H9 (cell line): ENCODE results near the gene RNF227. TPM values are rescaled to one million over a fixed set of nuclear protein-coding genes. Genes with fewer than 3 reads are reported as not detected.

ENCODE experiments used
- DNase-seq: peaks from one replicate; pipeline ENCODE4 v3.0.0-alpha.2; 2017
- H2AFZ ChIP-seq: one replicate; pipeline ENCODE4 v1.6.1; 2013; ENCODE audit warnings: mild to moderate bottlenecking, low read length, control low read depth, moderate library complexity
- H2AK5ac ChIP-seq: 2 replicates; pipeline ENCODE4 v1.6.1; 2013; ENCODE audit warnings: low read length, control low read depth, mixed read lengths; ENCODE audit not compliant: insufficient read length
- H2BK120ac ChIP-seq: one replicate; pipeline ENCODE4 v1.6.1; 2013; ENCODE audit warnings: low read depth, mild to moderate bottlenecking, low read length, control low read depth, inconsistent platforms; ENCODE audit not compliant: poor library complexity, severe bottlenecking
- H2BK12ac ChIP-seq: 2 replicates; pipeline ENCODE4 v1.6.1; 2013; ENCODE audit warnings: low read length, control low read depth, mixed read lengths, low read depth; ENCODE audit not compliant: insufficient read length
- H2BK15ac ChIP-seq: 2 replicates; pipeline ENCODE4 v1.6.1; 2013; ENCODE audit warnings: low read depth, low read length, control low read depth
- H2BK20ac ChIP-seq: one replicate; pipeline ENCODE4 v1.6.1; 2013; ENCODE audit warnings: low read depth, mild to moderate bottlenecking, low read length, control low read depth, inconsistent platforms; ENCODE audit not compliant: poor library complexity, severe bottlenecking
- H2BK5ac ChIP-seq: 2 replicates; pipeline ENCODE4 v1.6.1; 2013; ENCODE audit warnings: low read length, control low read depth, mixed read lengths; ENCODE audit not compliant: insufficient read length
- H3K14ac ChIP-seq: 2 replicates; pipeline ENCODE4 v1.6.1; 2013; ENCODE audit warnings: low read length, control low read depth; ENCODE audit not compliant: insufficient read depth
- H3K18ac ChIP-seq: 2 replicates; pipeline ENCODE4 v1.6.1; 2013; ENCODE audit warnings: low read depth, mild to moderate bottlenecking, mixed read lengths, low read length, control low read depth; ENCODE audit not compliant: insufficient read length
- H3K23ac ChIP-seq: 2 replicates; pipeline ENCODE4 v1.6.1; 2013; ENCODE audit warnings: low read length, control low read depth, mixed read lengths, low read depth; ENCODE audit not compliant: insufficient read length
- H3K23me2 ChIP-seq: 2 replicates; pipeline ENCODE4 v1.6.1; 2013; ENCODE audit warnings: low read depth, mild to moderate bottlenecking, mixed read lengths, low read length, control low read depth; ENCODE audit not compliant: insufficient read length, poor library complexity, severe bottlenecking
- H3K27ac ChIP-seq: 2 replicates; pipeline ENCODE4 v1.5.1; 2013; ENCODE audit warnings: low read length, control low read depth, mixed read lengths, low read depth; ENCODE audit not compliant: insufficient read length
- H3K27me3 ChIP-seq: 2 replicates; pipeline ENCODE4 v1.6.1; 2013; ENCODE audit warnings: low read length, control low read depth, inconsistent platforms; ENCODE audit not compliant: insufficient read depth
- H3K4ac ChIP-seq: 2 replicates; pipeline ENCODE4 v1.6.1; 2013; ENCODE audit warnings: low read depth, mild to moderate bottlenecking, control low read depth, inconsistent platforms, low read length, moderate library complexity
- H3K4me1 ChIP-seq: 2 replicates; pipeline ENCODE4 v1.6.1; 2013; ENCODE audit warnings: low read length, control low read depth, inconsistent platforms; ENCODE audit not compliant: insufficient read depth
- H3K4me2 ChIP-seq: 2 replicates; pipeline ENCODE4 v1.6.1; 2013; ENCODE audit warnings: low read length, control low read depth, mixed read lengths; ENCODE audit not compliant: insufficient read length, insufficient read depth
- H3K56ac ChIP-seq: 2 replicates; pipeline ENCODE4 v1.6.1; 2013; ENCODE audit warnings: low read depth, mild to moderate bottlenecking, mixed read lengths, low read length, control low read depth; ENCODE audit not compliant: insufficient read length
- H3K79me1 ChIP-seq: 2 replicates; pipeline ENCODE4 v1.6.1; 2013; ENCODE audit warnings: low read depth, mild to moderate bottlenecking, moderate library complexity, low read length, control low read depth, inconsistent platforms; ENCODE audit not compliant: insufficient read depth, poor library complexity, severe bottlenecking
- H3K79me2 ChIP-seq: 2 replicates; pipeline ENCODE4 v1.6.1; 2013; ENCODE audit warnings: low read length, control low read depth, inconsistent platforms; ENCODE audit not compliant: insufficient read depth
- H3K9ac ChIP-seq: 2 replicates; pipeline ENCODE4 v1.6.1; 2013; ENCODE audit warnings: low read length, control low read depth, mixed read lengths; ENCODE audit not compliant: insufficient read length; ENCODE audit errors: extremely low read depth
- H3K9me3 ChIP-seq: one replicate; pipeline ENCODE4 v1.6.1; 2013; ENCODE audit warnings: low read depth, low read length, inconsistent platforms; ENCODE audit not compliant: control insufficient read depth
- H3T11ph ChIP-seq: one replicate; pipeline ENCODE4 v1.6.1; 2013; ENCODE audit warnings: mild to moderate bottlenecking, low read length, control low read depth, inconsistent platforms
- H4K20me1 ChIP-seq: one replicate; pipeline ENCODE4 v1.6.1; 2013; ENCODE audit not compliant: control insufficient read depth, insufficient read length, insufficient read depth
- H4K5ac ChIP-seq: 2 replicates; pipeline ENCODE4 v1.6.1; 2013; ENCODE audit warnings: low read depth, mild to moderate bottlenecking, mixed read lengths, low read length, control low read depth; ENCODE audit not compliant: insufficient read length
- H4K8ac ChIP-seq: replicated peaks from 2 replicates; pipeline ENCODE4 v1.6.1; 2013; ENCODE audit warnings: low read length, control low read depth, mixed read lengths, low read depth; ENCODE audit not compliant: insufficient read length
- H4K91ac ChIP-seq: 2 replicates; pipeline ENCODE4 v1.6.1; 2013; ENCODE audit warnings: low read depth, mild to moderate bottlenecking, moderate library complexity, mixed read lengths, low read length, control low read depth; ENCODE audit not compliant: insufficient read length
- H3K27ac Mint-ChIP-seq, 3 experiments: 2 replicates in 2 of 3; 3 replicates in 1 of 3; pipeline ENCODE4 v1.8.0; 2020 to 2021; ENCODE audit warnings: mixed read lengths in 3 of 3, mild to moderate bottlenecking in 1 of 3, moderate library complexity in 1 of 3
- H3K27me3 Mint-ChIP-seq: 2 replicates; pipeline ENCODE4 v1.8.0; 2021; ENCODE audit warnings: low read depth, mild to moderate bottlenecking, moderate library complexity, mixed read lengths
- H3K36me3 Mint-ChIP-seq, 3 experiments: 2 replicates in 2 of 3; 3 replicates in 1 of 3; pipeline ENCODE4 v1.8.0; 2020 to 2021; ENCODE audit warnings: low read depth in 3 of 3, mixed read lengths in 3 of 3; ENCODE audit not compliant: insufficient read depth in 1 of 3
- H3K4me1 Mint-ChIP-seq, 2 experiments: 2 replicates each; pipeline ENCODE4 v1.8.0; 2020; ENCODE audit warnings: mixed read lengths in 2 of 2
- H3K4me3 Mint-ChIP-seq, 2 experiments: 2 replicates in 1 of 2; 3 replicates in 1 of 2; pipeline ENCODE4 v1.8.0; 2020 to 2021; ENCODE audit warnings: mild to moderate bottlenecking in 2 of 2, mixed read lengths in 2 of 2, moderate library complexity in 1 of 2
- H3K9me3 Mint-ChIP-seq, 2 experiments: 2 replicates in 1 of 2; 3 replicates in 1 of 2; pipeline ENCODE4 v1.8.0; 2020; ENCODE audit warnings: mild to moderate bottlenecking in 2 of 2, mixed read lengths in 2 of 2, moderate library complexity in 1 of 2
- CTCF ChIP-seq: fragments of 200-600 bp; sonication (generic); conservative IDR thresholded peaks from 3 replicates; pipeline ENCODE4 v1.8.0; 2021; ENCODE audit warnings: antibody characterized with exemption, mild to moderate bottlenecking
- WGBS: extraction: QIAGEN DNeasy Blood & Tissue Kit; methylation state at CpG from one replicate; pipeline ENCODE4 v1.1.7; 2013; ENCODE audit warnings: missing lambda C conversion rate, low lambda C conversion rate, mixed read lengths; ENCODE audit not compliant: insufficient read length; ENCODE audit errors: extremely low coverage; 5-methylcytosine and 5-hydroxymethylcytosine counted together
- total RNA-seq: library from RNA; stranded (reverse); gene quantifications from 2 replicates; pipeline ENCODE4 v1.2.1, GENCODE V29; 2021

RNF227 gene
- total RNA-seq, 1 experiment from 2014 or later = 1.9 TPM

GRCh38 chr17:7886227-7887037 lies 29.7 kb downstream of the RNF227 start:
- Histone ChIP-seq H3K23me2 (peaks cover 28% of the 10 kb centered on the region), H3K4me2 (peak overlapping the region; percentile 82), H2BK20ac (no peak overlapping the region), H2BK15ac (no peak overlapping the region), H2BK12ac (no peak overlapping the region), H2BK5ac (no peak overlapping the region), H3K56ac (no peak overlapping the region), H3K27me3 (no peaks in the 10 kb centered on the region; the same call in 1 of the 2 replicates), H3K9ac (no peak overlapping the region), H4K91ac (no peak overlapping the region), H3K18ac (no peak overlapping the region), H3K79me1 (no peaks in the 10 kb centered on the region), H4K8ac (no peak overlapping the region), H3K9me3 (no peaks in the 10 kb centered on the region), H4K20me1 (no peaks in the 10 kb centered on the region), H3K14ac (no peak overlapping the region), H3T11ph (no peak overlapping the region), H3K27ac (no peak overlapping the region), H2BK120ac (no peak overlapping the region), H2AK5ac (no peak overlapping the region), H4K5ac (no peak overlapping the region), H3K4me1 (no peaks in the 10 kb centered on the region), H3K23ac (no peak overlapping the region), H2AFZ (no peak overlapping the region), H3K4ac (no peak overlapping the region), H3K79me2 (no peaks in the 10 kb centered on the region)
- peak overlapping the region in 1 of 3 experiments; percentile 18; a peak in 1 of 7 replicates for H3K27ac Mint-ChIP-seq
- TF ChIP-seq CTCF = 0 out of 3 replicates have a peak, but pooled peaks have one; percentile 14
- peak; percentile 69 for DNase-seq
- no peaks in the 10 kb centered on the region; the same call in none of the 2 replicates for H3K27me3 Mint-ChIP-seq
- no peaks in the 10 kb centered on the region for H3K9me3 Mint-ChIP-seq
- H3K4me1 Mint-ChIP-seq = peaks cover 3 to 4% of the 10 kb centered on the region in 2 experiments
- H3K4me3 Mint-ChIP-seq = no peak overlapping the region
- no CpG with 5 or more reads among the region's 30 CpGs for WGBS
- peaks cover 0 to 8% (median 0%) of the 10 kb centered on the region in 3 experiments; a peak in 2 of 7 replicates for H3K36me3 Mint-ChIP-seq
